ENCODE measurements around the gene TSEN15.
A peak's percentile ranks its signal among the peaks of the same experiment; 100 is the strongest.

The TSEN15 gene

DNA sequence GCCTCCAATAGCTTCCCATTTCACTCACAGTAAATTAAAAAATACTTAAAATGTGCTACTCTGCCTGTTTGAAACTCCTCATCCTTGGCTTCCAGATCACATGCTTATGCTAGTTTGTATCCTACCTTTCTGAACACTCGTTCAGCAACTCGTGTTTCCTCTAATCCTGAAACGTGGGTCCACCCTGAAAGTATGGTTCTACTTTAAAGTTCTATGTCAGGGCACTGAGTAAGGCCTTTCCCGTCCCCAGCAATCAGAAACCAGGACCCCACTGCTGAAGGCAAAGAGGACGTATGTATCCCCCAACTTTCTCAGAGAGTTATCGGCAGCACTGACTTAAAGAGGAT is 419 bp upstream of the TSEN15 start:
- WGBS, 2 experiments: 20 to 23% methylated on average over 6 of the region's 6 CpGs
- Histone ChIP-seq H3K4me1 (ENCODE audit: control insufficient read depth, insufficient read depth, low read length) (peaks cover 10% of the 10 kb centered on the region), H3K9me3 (ENCODE audit: control insufficient read depth, low read length) (no peaks in the 10 kb centered on the region), H3K36me3 (ENCODE audit: control insufficient read depth, insufficient read depth, low read length) (peaks cover 10% of the 10 kb centered on the region), H3K27ac (ENCODE audit: insufficient read depth, low read depth, low read length, poor library complexity, severe bottlenecking) (peak overlapping the region; percentile 91), H3K27me3 (ENCODE audit: control insufficient read depth, insufficient read depth, low read length, poor library complexity, severe bottlenecking) (no peaks in the 10 kb centered on the region), H3K4me3 (ENCODE audit: insufficient read depth, low read depth, low read length) (peak overlapping the region; percentile 74)

DNA sequence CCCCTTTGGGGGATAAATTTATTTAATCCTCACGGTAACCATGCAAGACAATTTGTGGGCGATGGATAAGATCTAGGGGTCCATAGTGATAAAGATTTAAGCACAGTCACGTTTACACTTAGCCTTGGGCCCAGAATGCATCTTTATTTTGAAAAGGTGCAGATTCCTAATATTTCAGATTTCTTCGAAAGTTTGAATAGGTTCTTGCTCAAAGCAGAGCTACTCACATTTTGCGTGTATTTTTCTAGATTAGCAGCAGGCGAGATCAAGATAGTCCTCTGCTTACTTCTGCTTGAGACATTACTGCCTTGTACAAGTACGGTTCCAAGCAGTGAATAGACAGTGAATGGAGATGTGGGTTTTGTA is 647 bp downstream of the TSEN15 start:
- Histone ChIP-seq H3K9me3 (ENCODE audit: control insufficient read depth, low read length) (no peaks in the 10 kb centered on the region), H3K27ac (ENCODE audit: insufficient read depth, low read depth, low read length, poor library complexity, severe bottlenecking) (peak overlapping the region; percentile 91), H3K4me3 (ENCODE audit: insufficient read depth, low read depth, low read length) (peak overlapping the region; percentile 74), H3K4me1 (ENCODE audit: control insufficient read depth, insufficient read depth, low read length) (peaks cover 13% of the 10 kb centered on the region), H3K36me3 (ENCODE audit: control insufficient read depth, insufficient read depth, low read length) (peaks cover 10% of the 10 kb centered on the region), H3K27me3 (ENCODE audit: control insufficient read depth, insufficient read depth, low read length, poor library complexity, severe bottlenecking) (no peaks in the 10 kb centered on the region)
- 34 to 39% methylated on average over 7 of the region's 7 CpGs for WGBS, 2 experiments

- Histone ChIP-seq H3K4me1 (ENCODE audit: control insufficient read depth, insufficient read depth, low read length) (peaks cover 17% of the 10 kb centered on the region), H3K4me3 (ENCODE audit: insufficient read depth, low read depth, low read length) (peak overlapping the region; percentile 74), H3K9me3 (ENCODE audit: control insufficient read depth, low read length) (no peaks in the 10 kb centered on the region), H3K36me3 (ENCODE audit: control insufficient read depth, insufficient read depth, low read length) (peaks cover 10% of the 10 kb centered on the region), H3K27ac (ENCODE audit: insufficient read depth, low read depth, low read length, poor library complexity, severe bottlenecking) (no peak overlapping the region), H3K27me3 (ENCODE audit: control insufficient read depth, insufficient read depth, low read length, poor library complexity, severe bottlenecking) (no peaks in the 10 kb centered on the region)
- WGBS, 2 experiments: 91 to 100% methylated on average over 1 of the region's 3 CpGs
Observed at GRCh38 chr1:184052750-184053149, 1.2 kb downstream of the TSEN15 start.

DNA sequence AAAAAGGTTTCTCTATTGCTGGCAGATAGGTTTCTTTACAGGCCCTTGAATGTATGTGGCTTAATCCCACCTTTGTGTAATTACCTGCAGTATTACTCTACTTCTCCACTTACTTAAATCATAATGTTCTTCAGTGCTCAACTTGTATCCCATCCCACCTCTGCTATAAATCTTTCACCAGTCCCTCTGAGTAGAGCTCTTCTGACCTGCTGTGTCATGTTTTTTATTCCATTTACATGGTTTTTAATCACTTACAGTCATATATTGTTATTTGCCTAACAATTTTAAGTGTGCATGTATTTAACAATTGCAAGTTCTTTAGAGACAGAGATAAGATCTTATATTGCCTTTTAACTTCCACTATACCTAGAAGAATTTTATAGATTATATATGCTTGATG is 2.4 kb downstream of the TSEN15 start:
- no peak overlapping the region for H3K27ac ChIP-seq (ENCODE audit: insufficient read depth, low read depth, low read length, poor library complexity, severe bottlenecking)
- no peaks in the 10 kb centered on the region for H3K9me3 ChIP-seq (ENCODE audit: control insufficient read depth, low read length)
- no peaks in the 10 kb centered on the region for H3K27me3 ChIP-seq (ENCODE audit: control insufficient read depth, insufficient read depth, low read length, poor library complexity, severe bottlenecking)
- peaks cover 15% of the 10 kb centered on the region for H3K4me1 ChIP-seq (ENCODE audit: control insufficient read depth, insufficient read depth, low read length)
- H3K4me3 ChIP-seq (ENCODE audit: insufficient read depth, low read depth, low read length): no peak overlapping the region
- peaks cover 12% of the 10 kb centered on the region for H3K36me3 ChIP-seq (ENCODE audit: control insufficient read depth, insufficient read depth, low read length)

GRCh38 chr1:184056921-184057555 is 5.5 kb downstream of the TSEN15 start:
- no peak overlapping the region for H3K4me3 ChIP-seq (ENCODE audit: insufficient read depth, low read depth, low read length)
- peaks cover 8% of the 10 kb centered on the region for H3K4me1 ChIP-seq (ENCODE audit: control insufficient read depth, insufficient read depth, low read length)
- 79 to 88% methylated on average over 2 of the region's 2 CpGs for WGBS, 2 experiments
- no peaks in the 10 kb centered on the region for H3K27me3 ChIP-seq (ENCODE audit: control insufficient read depth, insufficient read depth, low read length, poor library complexity, severe bottlenecking)
- H3K9me3 ChIP-seq (ENCODE audit: control insufficient read depth, low read length): peaks cover 3% of the 10 kb centered on the region
- H3K36me3 ChIP-seq (ENCODE audit: control insufficient read depth, insufficient read depth, low read length): peaks cover 28% of the 10 kb centered on the region
- peak overlapping the region; percentile 74 for H3K27ac ChIP-seq (ENCODE audit: insufficient read depth, low read depth, low read length, poor library complexity, severe bottlenecking)

GRCh38 chr1:184059887-184060286 is 8.4 kb downstream of the TSEN15 start:
- no peak overlapping the region for H3K27ac ChIP-seq (ENCODE audit: insufficient read depth, low read depth, low read length, poor library complexity, severe bottlenecking)

DNA sequence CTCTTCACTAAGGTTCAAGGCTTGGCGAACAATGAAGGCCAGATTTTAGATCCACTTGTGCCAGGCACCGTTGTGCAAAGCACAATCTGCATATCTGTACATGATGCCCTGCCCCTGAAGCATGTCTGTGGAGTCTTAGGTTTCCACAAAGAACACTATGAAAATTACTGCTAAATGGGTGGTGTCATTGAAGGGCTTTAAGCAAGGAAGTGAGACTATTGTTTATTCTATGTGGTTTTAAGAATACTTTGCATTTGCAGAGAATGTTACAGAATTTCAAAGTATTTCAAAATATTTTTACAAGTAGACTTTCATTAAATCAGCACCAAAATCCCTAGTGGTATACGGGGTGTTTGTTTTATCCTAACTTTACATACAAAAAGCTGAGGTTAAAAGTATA is 8.8 kb downstream of the TSEN15 start:
- no peaks in the 10 kb centered on the region for H3K27me3 ChIP-seq (ENCODE audit: control insufficient read depth, insufficient read depth, low read length, poor library complexity, severe bottlenecking)
- H3K27ac ChIP-seq (ENCODE audit: insufficient read depth, low read depth, low read length, poor library complexity, severe bottlenecking): no peak overlapping the region
- no peak overlapping the region for H3K4me3 ChIP-seq (ENCODE audit: insufficient read depth, low read depth, low read length)
- H3K36me3 ChIP-seq (ENCODE audit: control insufficient read depth, insufficient read depth, low read length): peaks cover 18% of the 10 kb centered on the region
- H3K9me3 ChIP-seq (ENCODE audit: control insufficient read depth, low read length): peaks cover 3% of the 10 kb centered on the region
- peaks cover 14% of the 10 kb centered on the region for H3K4me1 ChIP-seq (ENCODE audit: control insufficient read depth, insufficient read depth, low read length)
- 97 to 98% methylated on average over 2 of the region's 3 CpGs for whole genome bisulfite sequencing, 2 experiments

More at GRCh38 chr1:184059887-184060286, 8.4 kb downstream of the TSEN15 start:
- H3K36me3 ChIP-seq (ENCODE audit: control insufficient read depth, insufficient read depth, low read length): peaks cover 23% of the 10 kb centered on the region
- H3K4me3 ChIP-seq (ENCODE audit: insufficient read depth, low read depth, low read length): no peak overlapping the region
- peaks cover 14% of the 10 kb centered on the region for H3K4me1 ChIP-seq (ENCODE audit: control insufficient read depth, insufficient read depth, low read length)
- H3K27me3 ChIP-seq (ENCODE audit: control insufficient read depth, insufficient read depth, low read length, poor library complexity, severe bottlenecking): no peaks in the 10 kb centered on the region
- H3K9me3 ChIP-seq (ENCODE audit: control insufficient read depth, low read length): peaks cover 3% of the 10 kb centered on the region

GRCh38 chr1:184061396-184062003 is 10.0 kb downstream of the TSEN15 start:
- Histone ChIP-seq H3K4me3 (ENCODE audit: insufficient read depth, low read depth, low read length) (no peak overlapping the region), H3K9me3 (ENCODE audit: control insufficient read depth, low read length) (peaks cover 3% of the 10 kb centered on the region), H3K27ac (ENCODE audit: insufficient read depth, low read depth, low read length, poor library complexity, severe bottlenecking) (no peak overlapping the region), H3K27me3 (ENCODE audit: control insufficient read depth, insufficient read depth, low read length, poor library complexity, severe bottlenecking) (no peaks in the 10 kb centered on the region), H3K36me3 (ENCODE audit: control insufficient read depth, insufficient read depth, low read length) (peaks cover 23% of the 10 kb centered on the region), H3K4me1 (ENCODE audit: control insufficient read depth, insufficient read depth, low read length) (peaks cover 14% of the 10 kb centered on the region)
- 32 to 35% methylated on average over 2 of the region's 2 CpGs for WGBS, 2 experiments

GRCh38 chr1:184062640-184063286 is 11.2 kb downstream of the TSEN15 start:
- 20 to 36% methylated on average over 1 to 2 of the region's 3 CpGs for WGBS, 2 experiments
- Histone ChIP-seq H3K36me3 (ENCODE audit: control insufficient read depth, insufficient read depth, low read length) (peaks cover 27% of the 10 kb centered on the region), H3K9me3 (ENCODE audit: control insufficient read depth, low read length) (peaks cover 3% of the 10 kb centered on the region), H3K4me3 (ENCODE audit: insufficient read depth, low read depth, low read length) (no peak overlapping the region), H3K4me1 (ENCODE audit: control insufficient read depth, insufficient read depth, low read length) (peaks cover 6% of the 10 kb centered on the region), H3K27me3 (ENCODE audit: control insufficient read depth, insufficient read depth, low read length, poor library complexity, severe bottlenecking) (no peaks in the 10 kb centered on the region), H3K27ac (ENCODE audit: insufficient read depth, low read depth, low read length, poor library complexity, severe bottlenecking) (peak overlapping the region; percentile 52)

DNA sequence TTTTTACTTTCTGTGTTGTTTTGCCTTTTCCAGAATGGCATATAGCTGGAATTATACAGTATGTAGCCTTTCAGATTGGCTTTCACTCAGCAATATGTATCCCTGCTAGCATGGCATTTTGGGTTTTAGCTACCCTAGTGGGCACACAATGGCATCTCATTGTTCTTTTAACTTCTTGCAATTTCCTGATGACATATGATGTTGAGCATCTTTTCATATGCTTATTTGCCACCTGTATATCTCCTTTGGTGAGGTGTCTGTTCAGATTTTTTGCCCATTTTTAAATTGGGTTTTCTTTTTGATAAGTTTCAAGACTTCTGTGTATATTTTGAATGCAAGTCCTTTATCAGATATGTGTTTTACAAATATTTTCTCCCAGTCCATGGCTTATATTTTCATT is 14.0 kb downstream of the TSEN15 start:
- peaks cover 10% of the 10 kb centered on the region for H3K36me3 ChIP-seq (ENCODE audit: control insufficient read depth, insufficient read depth, low read length)

More for the DNA sequence above, 14.0 kb downstream of the TSEN15 start:
- Histone ChIP-seq H3K27me3 (ENCODE audit: control insufficient read depth, insufficient read depth, low read length, poor library complexity, severe bottlenecking) (no peaks in the 10 kb centered on the region), H3K4me3 (ENCODE audit: insufficient read depth, low read depth, low read length) (no peak overlapping the region), H3K27ac (ENCODE audit: insufficient read depth, low read depth, low read length, poor library complexity, severe bottlenecking) (no peak overlapping the region), H3K9me3 (ENCODE audit: control insufficient read depth, low read length) (no peaks in the 10 kb centered on the region), H3K4me1 (ENCODE audit: control insufficient read depth, insufficient read depth, low read length) (peaks cover 26% of the 10 kb centered on the region)

Measured in ectodermal cell (in vitro differentiated cells).